Neural cell (in vitro differentiated cells): ENCODE data around the gene SLC1A2. TPM values are rescaled to one million over a fixed set of nuclear protein-coding genes. Genes with fewer than 3 reads are reported as not detected.

Source experiments
- H2AFZ ChIP-seq: fragments of 200-600, 300-800 bp; sonication (generic), shearing (Covaris generic); 2 replicates; pipeline ENCODE4 v1.6.0; 2014; ENCODE audit warnings: low read depth, mild to moderate bottlenecking, antibody characterized with exemption, low read length, moderate library complexity
- H3F3A ChIP-seq: fragments of 200-600 bp; shearing (Covaris generic); 2 replicates; pipeline ENCODE4 v1.6.1; 2016; ENCODE audit warnings: mild to moderate bottlenecking, moderate library complexity, mixed read lengths, antibody characterized with exemption, low read length; ENCODE audit not compliant: insufficient read depth, poor library complexity, severe bottlenecking
- H3K27ac ChIP-seq: fragments of 200-600, 300-800 bp; sonication (generic), shearing (Covaris generic); 2 replicates; pipeline ENCODE4 v1.5.1; 2014; ENCODE audit warnings: mild to moderate bottlenecking, low read length, moderate library complexity
- H3K27me3 ChIP-seq: fragments of 300-800, 200-600 bp; sonication (generic), shearing (Covaris generic); 2 replicates; pipeline ENCODE4 v1.6.0; 2014; ENCODE audit warnings: mild to moderate bottlenecking, low read depth, low read length, moderate library complexity; ENCODE audit not compliant: insufficient read depth
- H3K36me3 ChIP-seq: fragments of 300-800, 200-600 bp; sonication (generic), shearing (Covaris generic); 2 replicates; pipeline ENCODE4 v1.5.1; 2014; ENCODE audit warnings: mild to moderate bottlenecking, antibody characterized with exemption, low read length, moderate library complexity; ENCODE audit not compliant: insufficient read depth
- H3K4me2 ChIP-seq: fragments of 300-800, 200-600 bp; sonication (generic), shearing (Covaris generic); 2 replicates; pipeline ENCODE4 v1.6.0; 2014; ENCODE audit warnings: mild to moderate bottlenecking, low read length
- H3K4me3 ChIP-seq: fragments of 300-800, 200-600 bp; sonication (generic), shearing (Covaris generic); 2 replicates; pipeline ENCODE4 v1.5.1; 2014; ENCODE audit warnings: mild to moderate bottlenecking, low read length, moderate library complexity
- H3K79me2 ChIP-seq: fragments of 200-600 bp; shearing (Covaris generic); replicated peaks from 2 replicates; pipeline ENCODE4 v1.6.0; 2014; ENCODE audit warnings: mild to moderate bottlenecking, low read length, moderate library complexity; ENCODE audit not compliant: insufficient read depth
- H3K9ac ChIP-seq: fragments of 300-800, 200-600 bp; sonication (generic), shearing (Covaris generic); 2 replicates; pipeline ENCODE4 v1.6.1; 2016; ENCODE audit warnings: mild to moderate bottlenecking, low read length, mixed read lengths
- H3K9me2 ChIP-seq: fragments of 200-600 bp; shearing (Covaris generic); 2 replicates; pipeline ENCODE4 v1.6.1; 2016; ENCODE audit warnings: mild to moderate bottlenecking, low read length, mixed read lengths; ENCODE audit not compliant: insufficient read depth
- H3K9me3 ChIP-seq: fragments of 200-600, 300-800 bp; sonication (generic), shearing (Covaris generic); 2 replicates; pipeline ENCODE4 v1.6.1; 2016; ENCODE audit warnings: mild to moderate bottlenecking, mixed run types, low read length, moderate library complexity, mixed read lengths
- H4K20me1 ChIP-seq: fragments of 200-600 bp; shearing (Covaris generic); 2 replicates; pipeline ENCODE4 v1.6.1; 2016; ENCODE audit warnings: mild to moderate bottlenecking, mixed run types; ENCODE audit not compliant: insufficient read depth
- EP300 ChIP-seq: fragments of 450-650 bp; conservative IDR thresholded peaks from 2 replicates; pipeline ENCODE4 v1.6.1; 2014; ENCODE audit warnings: antibody characterized with exemption, mild to moderate bottlenecking, moderate library complexity; ENCODE audit not compliant: poor library complexity, severe bottlenecking
- EZH2 ChIP-seq: fragments of 200-600, 300-800 bp; shearing (Covaris generic), sonication (generic); IDR thresholded peaks from 2 replicates; pipeline ENCODE4 v1.6.1; 2014; ENCODE audit warnings: antibody characterized with exemption, low read length, borderline replicate concordance, mild to moderate bottlenecking; ENCODE audit not compliant: insufficient read depth, poor library complexity, severe bottlenecking
- POLR2AphosphoS5 ChIP-seq: IDR thresholded peaks from 2 replicates; pipeline ENCODE4 v1.6.1; 2012
- RAD21 ChIP-seq: fragments of 450-650 bp; conservative IDR thresholded peaks from 2 replicates; pipeline ENCODE4 v1.6.1; 2014; ENCODE audit warnings: antibody characterized with exemption, mild to moderate bottlenecking, moderate library complexity
- SMC3 ChIP-seq: fragments of 450-650 bp; conservative IDR thresholded peaks from 2 replicates; pipeline ENCODE4 v1.6.1; 2014; ENCODE audit warnings: antibody characterized with exemption, mild to moderate bottlenecking, moderate library complexity; ENCODE audit not compliant: poor library complexity
- TAF1 ChIP-seq: IDR thresholded peaks from 2 replicates; pipeline ENCODE4 v1.6.1; 2012; ENCODE audit warnings: low read depth
- polyA plus RNA-seq: library from polyadenylated mRNA; depleted of rRNA; stranded (reverse); fragments of >200 nt; gene quantifications from 2 replicates; pipeline ENCODE4 v1.2.3, GENCODE V29; 2014
- TF ChIP-seq, protein P1 (sequence below): fragments of 450-650 bp; IDR thresholded peaks from 2 replicates; pipeline ENCODE4 v1.5.1; 2014; ENCODE audit warnings: antibody characterized with exemption, mild to moderate bottlenecking, moderate library complexity; ENCODE audit not compliant: poor library complexity, severe bottlenecking
- TF ChIP-seq, protein P2 (sequence below): IDR thresholded peaks from 2 replicates; pipeline ENCODE4 v1.6.1; 2012; ENCODE audit warnings: borderline replicate concordance

Gene SLC1A2
- polyA plus RNA-seq, 1 donor from 2014 or later: 134 TPM

DNA sequence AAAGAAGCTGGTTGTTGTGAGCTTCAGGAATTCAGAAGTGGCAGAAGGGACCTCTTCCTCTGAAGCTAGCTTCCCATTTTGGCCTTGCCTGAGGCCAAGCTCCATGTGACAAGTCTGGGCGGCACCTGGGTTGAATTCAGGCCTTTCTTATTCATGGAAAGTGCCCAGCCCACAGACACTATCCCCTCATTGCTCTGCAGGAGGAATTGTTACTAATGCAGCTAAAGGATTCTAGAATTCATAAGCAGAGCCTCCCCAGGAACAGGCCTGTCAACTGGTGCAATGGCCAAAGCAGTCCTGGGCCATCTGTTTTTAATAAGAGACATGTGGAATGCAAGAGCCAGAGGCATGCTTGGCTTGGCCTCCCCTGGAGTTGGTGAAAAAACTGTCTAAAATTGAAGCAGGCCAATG, 71.4 kb downstream of the SLC1A2 start:
- TF ChIP-seq, protein P1, sequence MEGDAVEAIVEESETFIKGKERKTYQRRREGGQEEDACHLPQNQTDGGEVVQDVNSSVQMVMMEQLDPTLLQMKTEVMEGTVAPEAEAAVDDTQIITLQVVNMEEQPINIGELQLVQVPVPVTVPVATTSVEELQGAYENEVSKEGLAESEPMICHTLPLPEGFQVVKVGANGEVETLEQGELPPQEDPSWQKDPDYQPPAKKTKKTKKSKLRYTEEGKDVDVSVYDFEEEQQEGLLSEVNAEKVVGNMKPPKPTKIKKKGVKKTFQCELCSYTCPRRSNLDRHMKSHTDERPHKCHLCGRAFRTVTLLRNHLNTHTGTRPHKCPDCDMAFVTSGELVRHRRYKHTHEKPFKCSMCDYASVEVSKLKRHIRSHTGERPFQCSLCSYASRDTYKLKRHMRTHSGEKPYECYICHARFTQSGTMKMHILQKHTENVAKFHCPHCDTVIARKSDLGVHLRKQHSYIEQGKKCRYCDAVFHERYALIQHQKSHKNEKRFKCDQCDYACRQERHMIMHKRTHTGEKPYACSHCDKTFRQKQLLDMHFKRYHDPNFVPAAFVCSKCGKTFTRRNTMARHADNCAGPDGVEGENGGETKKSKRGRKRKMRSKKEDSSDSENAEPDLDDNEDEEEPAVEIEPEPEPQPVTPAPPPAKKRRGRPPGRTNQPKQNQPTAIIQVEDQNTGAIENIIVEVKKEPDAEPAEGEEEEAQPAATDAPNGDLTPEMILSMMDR: no peak
- TF ChIP-seq EP300: no peak
- no peak for TF ChIP-seq POLR2AphosphoS5
- no peak for TF ChIP-seq RAD21
- TF ChIP-seq, protein P2, sequence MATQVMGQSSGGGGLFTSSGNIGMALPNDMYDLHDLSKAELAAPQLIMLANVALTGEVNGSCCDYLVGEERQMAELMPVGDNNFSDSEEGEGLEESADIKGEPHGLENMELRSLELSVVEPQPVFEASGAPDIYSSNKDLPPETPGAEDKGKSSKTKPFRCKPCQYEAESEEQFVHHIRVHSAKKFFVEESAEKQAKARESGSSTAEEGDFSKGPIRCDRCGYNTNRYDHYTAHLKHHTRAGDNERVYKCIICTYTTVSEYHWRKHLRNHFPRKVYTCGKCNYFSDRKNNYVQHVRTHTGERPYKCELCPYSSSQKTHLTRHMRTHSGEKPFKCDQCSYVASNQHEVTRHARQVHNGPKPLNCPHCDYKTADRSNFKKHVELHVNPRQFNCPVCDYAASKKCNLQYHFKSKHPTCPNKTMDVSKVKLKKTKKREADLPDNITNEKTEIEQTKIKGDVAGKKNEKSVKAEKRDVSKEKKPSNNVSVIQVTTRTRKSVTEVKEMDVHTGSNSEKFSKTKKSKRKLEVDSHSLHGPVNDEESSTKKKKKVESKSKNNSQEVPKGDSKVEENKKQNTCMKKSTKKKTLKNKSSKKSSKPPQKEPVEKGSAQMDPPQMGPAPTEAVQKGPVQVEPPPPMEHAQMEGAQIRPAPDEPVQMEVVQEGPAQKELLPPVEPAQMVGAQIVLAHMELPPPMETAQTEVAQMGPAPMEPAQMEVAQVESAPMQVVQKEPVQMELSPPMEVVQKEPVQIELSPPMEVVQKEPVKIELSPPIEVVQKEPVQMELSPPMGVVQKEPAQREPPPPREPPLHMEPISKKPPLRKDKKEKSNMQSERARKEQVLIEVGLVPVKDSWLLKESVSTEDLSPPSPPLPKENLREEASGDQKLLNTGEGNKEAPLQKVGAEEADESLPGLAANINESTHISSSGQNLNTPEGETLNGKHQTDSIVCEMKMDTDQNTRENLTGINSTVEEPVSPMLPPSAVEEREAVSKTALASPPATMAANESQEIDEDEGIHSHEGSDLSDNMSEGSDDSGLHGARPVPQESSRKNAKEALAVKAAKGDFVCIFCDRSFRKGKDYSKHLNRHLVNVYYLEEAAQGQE: no peak
- no peak for TF ChIP-seq EZH2
- TF ChIP-seq TAF1: no peak
- Histone ChIP-seq H3K79me2 (no peaks in the 10 kb centered on the region), H4K20me1 (no peaks in the 10 kb centered on the region), H3K9me3 (no peaks in the 10 kb centered on the region), H3K9me2 (no peaks in the 10 kb centered on the region), H3K27me3 (no peaks in the 10 kb centered on the region), H3K36me3 (no peaks in the 10 kb centered on the region), H3K27ac (no peak overlapping the region), H2AFZ (no peak overlapping the region), H3K4me2 (no peak overlapping the region), H3K4me3 (no peak overlapping the region), H3K9ac (no peak overlapping the region), H3F3A (no peaks in the 10 kb centered on the region)

DNA sequence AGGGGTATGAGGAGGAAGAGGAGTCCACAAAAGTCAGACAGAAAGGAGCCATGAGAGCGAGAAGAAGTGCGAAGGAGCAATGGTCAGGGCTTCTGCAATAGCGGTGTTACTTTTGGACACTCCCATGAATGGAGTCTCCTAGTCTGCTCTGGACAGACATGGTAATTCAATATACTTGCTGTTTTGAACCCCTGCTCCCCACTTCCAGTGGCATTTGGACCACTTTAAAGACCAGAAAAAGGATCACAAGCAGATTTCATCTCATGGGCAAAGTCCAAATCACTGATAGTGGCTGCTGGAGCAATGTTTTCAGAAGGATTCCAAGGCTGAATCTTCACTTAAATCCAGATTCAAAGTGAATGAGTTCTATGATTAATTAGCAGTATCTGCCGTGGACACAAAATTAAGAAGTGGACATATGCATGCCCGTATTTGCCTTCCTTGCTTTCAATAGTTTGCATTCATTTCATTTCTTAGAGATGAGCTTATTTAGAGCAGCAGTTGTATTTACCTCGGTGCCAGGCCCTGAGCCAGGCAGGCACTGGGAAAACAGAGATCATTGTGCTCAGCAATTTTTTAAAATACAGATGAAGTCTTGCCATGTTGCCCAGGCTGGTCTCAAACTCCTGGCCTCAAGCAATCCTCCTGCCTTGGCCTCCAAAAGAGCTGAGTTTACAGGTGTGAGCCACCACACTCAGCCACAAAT, 72.0 kb downstream of the SLC1A2 start:
- H3K9me2 ChIP-seq: no peaks in the 10 kb centered on the region
- H3K27me3 ChIP-seq: no peaks in the 10 kb centered on the region
- no peaks in the 10 kb centered on the region for H3K36me3 ChIP-seq
- no peak overlapping the region for H3K9ac ChIP-seq
- H3K4me3 ChIP-seq: no peak overlapping the region
- no peaks in the 10 kb centered on the region for H4K20me1 ChIP-seq
- no peak overlapping the region for H3K27ac ChIP-seq
- H2AFZ ChIP-seq: no peak overlapping the region
- H3K4me2 ChIP-seq: no peak overlapping the region
- H3F3A ChIP-seq: no peaks in the 10 kb centered on the region
- no peaks in the 10 kb centered on the region for H3K79me2 ChIP-seq
- no peaks in the 10 kb centered on the region for H3K9me3 ChIP-seq
- TF ChIP-seq TAF1 (no peak), SMC3 (no peak)
